Measurements from ENCODE around the gene USP16.

Gene USP16

DNA sequence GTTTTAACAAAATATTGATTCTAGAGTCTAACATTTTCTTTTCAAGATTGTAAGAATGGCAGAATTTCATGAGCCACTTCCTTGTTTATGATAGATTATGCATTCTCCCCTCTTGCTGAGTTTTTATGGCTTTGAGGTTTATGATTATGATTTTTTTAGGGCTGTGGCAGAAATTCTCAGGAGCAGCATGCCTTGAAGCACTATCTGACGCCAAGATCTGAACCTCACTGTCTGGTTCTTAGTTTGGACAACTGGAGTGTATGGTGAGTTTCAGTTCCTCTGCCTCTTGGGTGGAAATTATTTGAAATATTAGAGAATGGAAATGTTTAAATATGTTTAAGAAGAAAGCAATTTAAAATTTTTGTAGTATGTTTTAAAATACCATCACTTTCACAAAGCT, 10.2 kb downstream of the USP16 start:
- DNase-seq = no peak

DNA sequence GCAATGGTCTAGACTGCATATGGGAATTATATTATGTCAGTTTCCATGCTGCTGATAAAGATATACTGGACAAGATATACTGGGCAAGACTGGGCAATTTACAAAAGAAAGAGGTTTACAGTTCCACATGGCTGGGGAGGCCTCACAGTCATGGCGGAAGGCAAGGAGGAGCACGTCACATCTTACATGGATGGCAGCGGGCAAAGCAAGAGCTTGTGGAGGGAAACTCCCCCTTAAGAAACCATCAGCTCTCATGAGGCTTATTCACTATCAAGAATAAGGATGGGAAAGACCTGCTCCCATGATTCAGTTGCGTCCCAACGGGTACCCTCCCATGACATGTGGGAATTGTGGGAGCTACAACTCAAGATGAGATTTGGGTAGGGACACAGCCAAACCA, 27.8 kb downstream of the USP16 start:
- DNase-seq = no peak

DNA sequence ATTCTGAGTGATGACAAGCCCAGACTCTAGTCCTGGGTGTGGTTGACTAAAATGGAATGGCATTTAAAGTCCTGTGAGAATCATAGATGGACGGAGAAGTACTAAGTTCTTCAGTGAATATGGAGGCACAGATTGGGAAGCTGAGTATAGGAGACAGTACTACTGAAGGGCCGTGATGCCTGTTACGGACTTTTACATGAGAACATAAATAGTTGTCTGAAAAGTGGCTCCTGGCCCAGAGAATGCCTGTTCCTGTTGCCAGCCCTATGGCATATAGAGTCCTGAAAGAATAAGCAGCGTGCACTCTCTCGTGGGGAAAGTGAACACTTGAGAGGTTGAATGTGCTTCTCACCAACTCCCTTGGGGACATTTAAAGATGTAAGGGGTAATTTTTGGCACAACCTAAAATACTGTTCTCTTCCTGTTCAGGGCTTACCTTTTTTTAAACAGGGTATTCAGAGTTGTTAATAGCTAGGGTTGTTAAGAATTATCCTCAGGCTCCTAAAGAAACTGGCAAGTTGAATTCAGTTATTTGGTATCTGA, 28.6 kb downstream of the USP16 start:
- DNase-seq = no peak

DNA sequence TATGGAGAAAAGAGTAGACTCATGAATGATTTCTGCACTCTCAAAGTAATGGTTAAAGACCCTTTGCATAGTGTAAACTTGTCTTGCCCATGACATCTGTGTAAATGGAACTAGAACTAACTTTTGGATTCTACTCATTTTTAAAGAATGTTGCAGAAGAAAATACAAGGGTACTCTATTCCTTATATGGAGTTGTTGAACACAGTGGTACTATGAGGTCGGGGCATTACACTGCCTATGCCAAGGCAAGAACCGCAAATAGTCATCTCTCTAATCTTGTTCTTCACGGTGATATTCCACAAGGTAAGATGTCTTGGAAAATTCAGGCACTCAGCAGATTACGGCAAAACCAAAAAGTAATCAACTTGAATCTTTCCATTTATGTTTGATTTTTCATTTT, 29.2 kb downstream of the USP16 start:
- no peak for DNase-seq

DNA sequence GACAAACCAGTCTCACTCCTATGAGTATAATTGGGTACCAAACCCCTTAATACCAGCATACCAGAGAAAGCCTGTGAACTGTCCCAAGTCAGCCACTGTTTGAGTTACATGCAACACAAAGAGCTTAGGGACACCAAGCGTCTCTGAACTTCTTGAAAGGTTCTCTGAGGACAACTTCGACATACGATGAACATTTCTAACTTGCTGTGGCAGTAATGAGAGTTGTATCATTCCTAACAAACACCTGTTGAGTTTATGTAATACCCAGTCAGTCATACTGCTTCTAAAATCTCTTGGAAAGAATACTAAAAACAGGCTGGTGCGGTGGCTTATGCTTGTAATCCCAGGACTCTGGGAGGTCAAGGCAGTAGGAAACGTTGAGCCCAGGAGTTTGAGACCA, 30.6 kb downstream of the USP16 start:
- no peak for DNase-seq

DNA sequence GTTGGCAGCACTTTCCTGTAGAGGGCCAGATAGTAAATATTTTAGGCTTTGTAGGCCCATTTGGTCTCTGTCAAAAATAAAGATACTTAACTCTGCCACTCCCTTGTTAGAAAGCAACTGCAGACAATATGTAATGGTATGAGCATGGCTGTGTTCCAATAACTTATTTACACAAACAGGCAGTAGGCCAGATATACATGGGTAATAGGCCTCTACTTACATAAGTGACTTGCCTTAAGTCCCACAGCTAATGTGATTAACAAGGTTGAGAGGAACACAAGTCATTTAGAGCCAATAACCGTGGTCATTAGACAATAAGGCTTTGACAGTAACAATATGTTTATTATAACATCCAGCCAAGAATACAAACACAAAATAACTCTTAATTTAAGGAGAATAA, 31.5 kb downstream of the USP16 start:
- DNase-seq = no peak

DNA sequence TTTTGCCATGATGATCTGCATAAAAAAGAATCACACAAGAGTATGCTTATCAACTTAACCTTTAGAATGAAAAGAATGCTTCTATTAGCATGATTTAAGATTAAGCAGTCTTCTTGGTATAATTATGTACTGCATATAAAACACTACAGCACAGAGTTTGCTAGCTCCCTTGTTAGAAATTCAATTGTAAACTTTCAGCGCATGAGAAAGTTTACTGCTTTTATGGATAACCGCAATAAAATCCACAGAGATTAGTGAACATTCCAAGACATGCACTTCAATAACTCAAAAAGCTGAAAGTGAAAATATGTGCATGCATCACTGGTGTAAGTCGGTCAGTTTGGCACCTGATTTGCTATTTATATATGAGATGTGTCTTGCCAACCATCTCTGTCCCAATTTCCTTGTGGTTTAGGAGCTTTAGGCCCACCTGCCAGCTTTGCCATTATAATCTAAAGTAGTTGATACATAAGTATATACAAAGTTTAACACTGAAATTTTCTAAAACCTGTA, 32.1 kb downstream of the USP16 start:
- no peak for DNase-seq

DNA sequence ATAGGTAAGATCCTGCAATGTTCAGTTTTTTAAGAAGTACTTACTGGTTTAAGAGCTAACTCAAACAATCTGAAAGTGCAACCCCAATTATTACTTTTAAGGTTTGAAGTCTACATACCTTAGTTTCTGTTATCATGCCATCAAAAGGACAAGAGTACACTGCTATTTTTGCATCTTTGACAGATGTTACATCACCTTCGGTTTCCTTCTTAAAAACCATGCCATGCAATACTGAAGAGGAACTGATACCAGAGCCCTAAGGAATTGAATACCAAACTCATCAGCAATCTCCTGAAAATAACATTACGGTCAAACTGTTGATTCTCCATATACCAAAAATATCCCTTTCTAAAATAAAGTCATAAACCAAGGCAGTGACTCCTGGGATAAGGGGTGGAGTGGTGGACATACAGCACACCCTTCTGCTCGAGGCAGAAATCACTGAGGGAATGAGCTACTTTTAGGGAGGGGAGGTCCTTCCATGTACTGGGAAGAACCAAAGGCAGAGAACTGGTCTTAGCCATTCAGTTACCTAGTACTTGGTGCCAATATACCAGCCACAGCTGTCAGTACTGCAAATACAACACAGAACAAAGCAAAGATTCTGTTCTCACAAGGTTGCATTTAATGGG, 40.5 kb downstream of the USP16 start:
- no peak for DNase-seq

DNA sequence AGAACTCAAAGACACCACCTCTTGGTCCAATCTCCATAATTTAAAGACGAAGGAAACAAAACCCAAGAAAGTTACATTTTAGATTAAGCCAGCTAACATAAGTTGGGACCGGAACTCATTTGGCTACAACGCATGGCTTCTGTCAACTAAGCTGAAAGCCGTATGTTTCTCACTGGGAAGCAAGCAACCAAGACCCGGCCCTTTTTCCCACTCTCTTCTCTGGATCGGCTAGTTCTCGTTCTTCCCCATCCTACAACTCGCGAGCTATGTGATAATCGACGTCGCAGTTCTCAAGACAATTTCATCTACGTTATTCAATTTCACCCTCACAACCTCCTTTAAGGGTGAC, 48.4 kb downstream of the USP16 start:
- no peak for DNase-seq

DNA sequence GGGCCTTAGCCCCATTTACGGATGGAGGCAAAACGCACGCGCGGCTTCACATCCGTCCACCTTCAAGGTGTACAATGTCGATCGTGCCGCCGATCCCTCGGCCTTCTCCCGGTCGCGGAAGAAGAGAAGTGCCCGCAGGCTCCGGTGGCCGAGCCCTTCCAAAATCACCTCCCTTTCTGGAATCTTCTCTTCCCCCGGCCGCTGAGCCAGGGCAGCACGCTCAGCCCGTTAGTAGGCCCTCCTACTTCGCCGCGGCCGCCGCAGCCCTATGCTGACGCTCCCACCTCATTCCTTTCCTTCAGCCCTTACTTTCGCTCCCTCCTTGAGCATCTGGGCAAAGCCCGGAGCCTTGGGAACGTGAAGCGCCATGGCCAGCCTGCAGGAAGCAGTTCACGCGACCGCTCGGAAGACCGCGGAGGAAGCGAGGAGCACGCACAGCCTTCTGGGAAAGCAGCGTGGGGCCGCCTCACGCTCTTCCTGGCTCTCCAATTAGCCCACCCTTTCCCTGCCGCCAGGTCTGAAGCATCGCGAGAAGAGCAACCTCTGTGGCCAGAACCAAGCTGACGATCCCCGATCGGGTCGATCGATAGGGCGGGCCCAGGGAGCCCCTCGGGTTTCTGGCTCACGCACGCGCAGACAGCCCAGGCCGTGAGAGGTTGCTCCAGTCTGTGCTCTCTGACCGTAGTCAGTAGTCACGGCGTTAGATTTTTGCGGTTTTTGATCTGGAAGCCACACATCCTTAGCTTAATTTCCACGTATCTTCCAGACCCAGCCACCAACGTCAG, 48.9 kb downstream of the USP16 start, which contains the start of gene CCT8:
Gene CCT8, minus strand, starts transcription at position 427 of the 785 bp plus-strand sequence. Its CDS starts 58 bp downstream, at position 369.
- peak; percentile 99 for DNase-seq

DNA sequence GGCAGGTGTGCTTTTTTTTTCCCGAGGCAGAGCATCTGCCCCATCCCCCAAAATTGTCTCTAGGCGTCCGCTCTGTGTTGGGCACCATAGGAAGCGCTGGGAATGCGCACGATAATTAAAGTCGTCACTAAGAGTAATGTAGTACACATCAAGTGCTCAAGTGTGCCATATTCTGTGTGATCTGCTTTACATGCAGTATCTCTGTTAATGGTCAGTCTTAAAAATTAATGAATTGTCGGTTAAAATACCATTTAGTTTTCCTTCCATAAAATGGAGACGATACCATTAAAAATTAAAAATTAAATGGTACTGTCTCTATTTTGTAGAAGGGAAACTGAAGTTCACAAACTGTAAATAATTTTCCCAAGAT, 49.5 kb downstream of the USP16 start:
- DNase-seq = no peak

DNA sequence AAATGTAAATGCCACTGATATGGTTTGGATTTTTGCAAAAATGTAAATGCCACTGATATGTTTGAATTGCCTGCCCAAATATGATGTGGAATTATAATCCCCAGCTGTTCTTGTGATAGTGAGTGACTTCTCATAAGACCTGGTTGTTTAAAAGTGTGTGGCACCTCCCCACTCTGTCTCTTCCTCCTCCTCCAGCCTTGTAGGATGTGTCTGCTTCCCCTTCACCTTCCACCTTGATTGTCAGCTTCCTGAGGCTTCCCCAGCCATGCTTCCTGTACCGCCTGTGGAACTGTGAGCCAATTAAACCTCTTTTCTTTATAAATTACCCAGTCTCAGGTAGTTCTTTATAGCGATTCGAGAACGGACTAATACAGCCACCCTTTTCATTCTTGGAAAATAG, 50.3 kb downstream of the USP16 start:
- no peak for DNase-seq

DNA sequence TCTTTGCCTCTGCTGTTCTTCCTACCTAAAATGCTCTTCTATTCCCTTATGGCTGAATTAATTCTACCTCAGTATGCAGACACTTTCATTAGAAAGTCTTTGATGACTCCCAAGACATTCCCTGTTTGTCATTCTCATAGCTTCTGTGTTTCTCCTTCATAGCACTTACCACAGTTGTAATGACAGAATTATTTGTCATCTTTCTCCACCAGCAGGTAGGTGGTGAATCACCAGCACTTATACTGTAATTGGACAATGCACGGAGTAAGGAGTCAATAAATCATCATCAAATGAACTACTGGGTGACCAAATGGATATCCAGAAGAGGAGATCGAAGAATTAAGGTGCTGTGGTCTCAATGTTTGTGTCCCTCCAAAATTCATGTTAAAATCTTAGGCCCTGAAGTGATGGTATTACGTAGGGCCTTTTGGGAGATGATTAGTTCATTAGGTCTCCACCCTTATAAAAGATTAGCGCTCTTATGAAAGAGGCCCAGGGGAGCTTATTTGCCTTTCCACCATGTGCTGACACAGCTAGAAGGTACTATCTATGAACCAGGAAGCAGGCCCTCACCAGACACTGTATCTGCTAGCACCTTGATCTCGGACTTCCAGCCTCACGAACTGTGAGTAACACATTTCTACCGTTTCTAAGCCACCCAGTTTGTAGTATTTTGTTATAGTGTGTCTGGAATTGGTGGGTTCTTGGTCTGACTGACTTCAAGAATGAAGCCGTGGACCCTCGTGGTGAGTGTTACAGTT, 51.4 kb downstream of the USP16 start:
- no peak for DNase-seq

DNA sequence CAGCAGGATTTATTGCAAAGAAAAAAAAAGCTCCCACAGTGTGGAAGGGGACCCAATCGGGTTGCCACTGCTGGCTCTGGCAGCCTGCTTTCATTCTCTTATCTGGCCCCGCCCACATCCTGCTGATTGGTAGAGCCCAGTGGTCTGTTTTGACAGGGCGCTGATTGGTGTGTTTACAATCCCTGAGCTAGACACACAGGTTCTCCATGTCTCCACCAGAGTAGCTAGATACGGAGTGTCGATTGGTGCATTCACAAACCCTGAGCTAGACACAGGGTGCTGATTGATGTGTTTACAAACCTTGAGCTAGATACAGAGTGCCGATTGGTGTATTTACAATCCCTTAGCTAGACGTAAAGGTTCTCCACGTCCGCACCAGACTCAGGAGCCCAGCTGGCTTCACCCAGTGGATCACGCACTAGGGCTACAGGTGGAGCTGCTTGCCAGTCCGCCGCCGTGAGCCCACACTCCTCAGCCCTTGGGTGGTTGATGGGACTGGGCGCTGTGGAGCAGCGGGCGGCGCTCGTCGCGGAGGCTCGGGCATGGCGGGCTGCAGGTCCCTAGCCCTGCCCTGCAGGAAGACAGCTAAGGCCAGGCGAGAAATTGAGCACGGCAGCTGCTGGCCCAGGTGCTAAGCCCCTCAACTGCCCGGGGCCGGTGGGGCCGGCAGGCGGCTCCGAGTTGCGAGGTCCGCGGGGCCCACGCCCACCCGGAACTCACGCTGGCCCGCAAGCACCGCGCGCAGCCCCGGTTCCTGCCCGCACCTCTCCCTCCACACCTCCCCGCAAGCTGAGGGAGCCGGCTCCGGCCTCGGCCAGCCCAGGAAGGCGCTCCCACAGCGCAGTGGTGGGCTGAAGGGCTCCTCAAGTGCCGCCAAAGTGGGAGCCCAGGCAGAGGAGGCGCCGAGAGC, 52.5 kb downstream of the USP16 start:
- peak; percentile 63 to 73 for DNase-seq

DNA sequence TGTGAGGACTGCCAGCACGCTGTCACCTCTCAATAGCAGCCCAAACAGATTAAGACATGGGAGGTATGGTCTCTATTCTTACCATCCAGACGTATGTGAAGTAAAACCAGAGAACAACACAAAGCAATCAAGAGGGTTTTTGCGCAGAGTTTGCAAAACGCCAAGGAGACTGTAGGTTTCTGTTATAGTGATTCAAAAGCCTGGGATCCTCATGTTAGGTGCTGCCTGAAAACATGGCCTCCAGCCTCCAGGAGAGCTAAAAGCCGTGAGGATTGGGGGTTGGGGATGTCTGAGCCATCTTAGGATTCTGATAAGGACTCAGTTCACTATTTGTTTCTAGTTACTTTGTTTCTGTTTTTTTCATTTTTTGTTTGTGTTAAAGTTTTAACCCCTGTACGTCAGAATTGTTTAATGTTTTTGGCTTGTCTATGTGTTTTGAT, 53.2 kb downstream of the USP16 start:
- DNase-seq = peak in 1 of 2 donors; percentile 9

DNA sequence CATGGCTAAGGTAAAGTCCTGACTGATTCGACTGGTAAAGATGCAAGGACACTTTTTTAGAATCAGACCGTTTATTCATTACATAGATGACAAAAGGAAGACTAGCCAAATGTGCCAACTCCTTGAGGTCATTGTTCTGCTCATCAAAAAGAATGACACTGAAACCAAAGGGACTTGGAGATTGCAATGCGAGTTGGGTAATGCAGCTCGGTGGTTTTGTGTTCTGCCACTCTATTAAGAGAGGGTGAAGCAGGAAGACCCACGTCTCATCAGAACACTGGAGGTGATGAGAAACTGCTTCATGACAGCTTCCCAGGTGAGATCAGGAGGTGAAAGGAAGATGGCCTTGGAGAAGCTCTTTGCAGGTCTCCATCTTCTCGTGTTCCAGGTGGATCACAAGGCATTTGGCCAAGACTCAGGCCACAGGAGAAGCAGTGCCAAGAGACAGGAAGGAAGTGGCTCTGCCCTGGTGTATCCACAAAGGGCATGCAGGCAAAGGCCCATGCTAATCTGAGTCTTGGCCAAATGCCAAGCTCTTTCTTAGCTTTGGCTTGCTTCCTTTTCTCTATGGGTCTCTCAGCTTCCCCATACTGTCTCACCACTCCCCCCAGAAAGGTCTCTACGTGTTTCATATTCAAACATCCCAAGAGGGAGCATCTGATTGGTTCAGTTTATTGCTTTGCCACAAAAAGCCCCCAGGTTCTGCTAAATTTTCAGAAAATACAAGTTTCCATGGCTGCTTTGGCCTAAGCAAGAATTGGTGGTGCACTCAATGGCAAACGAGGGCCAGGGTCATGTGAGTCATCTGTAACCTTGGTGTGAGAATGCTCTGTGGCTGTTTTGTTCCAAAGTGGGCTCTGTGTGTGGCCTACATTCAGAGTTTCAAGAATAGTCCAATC, 54.6 kb downstream of the USP16 start:
- peak; percentile 18 for DNase-seq

DNA sequence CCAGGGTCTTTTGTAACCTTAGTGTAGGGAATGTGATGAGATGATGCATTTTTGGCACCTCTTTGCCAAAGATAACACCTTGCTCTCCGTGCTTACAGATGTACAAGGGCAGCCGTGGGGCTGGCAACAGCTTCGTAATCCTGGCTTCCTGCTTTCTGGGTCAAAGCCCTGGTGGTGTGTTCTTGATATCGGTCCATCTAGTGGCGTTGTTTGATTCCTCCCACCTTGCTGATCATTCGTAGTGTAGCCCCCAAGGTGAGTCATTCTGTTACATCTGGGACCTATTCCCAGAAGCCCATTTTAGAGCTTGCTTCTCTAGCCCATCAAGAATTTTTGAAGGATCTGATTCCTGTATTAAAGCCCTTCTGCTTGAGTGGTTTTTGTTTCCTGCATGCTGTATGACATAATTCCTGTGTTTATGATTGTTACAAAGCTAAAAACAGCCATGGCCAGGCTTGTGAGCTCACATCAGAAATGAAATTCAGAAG, 56.0 kb downstream of the USP16 start:
- DNase-seq = no peak

DNA sequence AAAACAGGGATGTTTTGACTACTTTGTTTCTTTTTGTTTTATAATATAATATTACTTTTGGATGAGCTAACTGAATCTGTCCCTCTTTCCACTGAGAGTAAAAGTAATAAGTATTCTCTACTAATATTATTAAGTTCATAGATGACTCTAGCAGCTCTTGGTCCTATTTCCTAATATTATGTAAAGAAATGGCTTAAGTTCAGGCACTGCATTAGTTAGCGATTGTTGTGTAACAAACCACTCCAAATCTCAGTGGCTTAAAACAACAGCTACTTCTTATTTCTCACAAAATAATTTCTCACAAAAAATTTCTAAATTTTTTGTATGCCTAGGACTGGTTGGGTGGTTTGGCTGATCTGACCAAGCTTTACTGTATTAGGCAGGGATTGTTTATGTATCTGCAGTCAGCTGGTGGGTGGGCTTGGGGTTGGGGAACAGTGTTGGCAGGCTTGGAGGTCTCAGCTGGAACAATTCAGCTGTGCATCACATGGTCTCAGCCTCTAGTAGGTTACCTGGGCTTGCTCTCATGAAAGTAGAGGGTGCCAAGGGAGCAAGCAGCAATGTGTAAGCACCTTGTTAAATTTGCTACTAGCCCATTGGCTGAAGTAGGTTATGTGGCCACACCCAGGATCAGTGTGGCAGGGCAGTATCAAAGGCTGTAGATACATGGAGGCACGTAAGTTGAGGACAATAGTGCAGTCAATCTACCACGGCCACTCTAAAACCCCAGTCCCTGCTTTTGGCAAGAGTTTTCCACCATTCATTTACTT, 57.8 kb downstream of the USP16 start:
- no peak for DNase-seq

DNA sequence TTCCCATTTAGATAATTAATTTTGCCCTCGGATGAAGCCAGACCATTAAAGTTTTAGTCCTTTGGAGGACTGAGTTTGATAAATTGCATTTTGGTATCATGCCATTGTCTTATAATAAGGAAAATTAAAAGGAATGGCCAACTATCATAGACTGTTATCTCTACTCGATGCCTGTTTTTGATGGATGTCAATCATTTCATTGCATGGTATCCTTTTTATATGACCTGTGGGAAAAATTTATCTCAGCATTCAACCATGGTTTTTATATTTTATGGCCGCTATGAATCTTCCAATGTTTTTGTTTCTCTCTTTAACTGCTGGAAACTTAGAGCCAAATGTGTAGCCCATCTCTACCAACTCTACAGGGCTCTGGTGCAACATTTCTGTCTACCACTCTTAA, 58.8 kb downstream of the USP16 start:
- DNase-seq = no peak

DNA sequence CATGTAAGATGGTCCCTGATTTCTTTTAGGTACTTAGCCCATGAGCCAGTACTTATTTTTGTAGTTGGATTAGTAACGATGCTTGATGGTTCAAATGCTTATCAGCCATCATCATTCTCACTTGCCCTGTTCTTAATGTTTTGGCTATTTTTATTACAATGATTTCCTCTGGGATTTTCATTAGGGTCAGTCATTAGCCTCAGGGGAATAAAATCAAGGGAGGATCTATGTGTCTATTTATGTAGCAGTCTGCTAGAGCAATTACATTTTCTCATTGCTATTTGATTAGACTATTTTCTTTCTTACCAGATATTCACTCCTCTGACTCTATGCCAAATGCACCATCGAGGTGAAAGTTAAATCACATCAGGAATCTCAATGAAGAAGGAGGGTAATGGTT, 59.9 kb downstream of the USP16 start:
- DNase-seq = no peak
